GM08714 (cell line): ENCODE data around the gene TCP11L2.

Experiments used
- H3K4me3 ChIP-seq: fragments of 200-500 bp; sonication (Bioruptor generic); 2 replicates; pipeline ENCODE4 v1.5.1; 2014; ENCODE audit warnings: mild to moderate bottlenecking, low read length, inconsistent platforms
- ZNF274 ChIP-seq: IDR thresholded peaks from 2 replicates; pipeline ENCODE4 v1.6.1; 2012; ENCODE audit warnings: mild to moderate bottlenecking, low read depth, low read length

The TCP11L2 gene

DNA sequence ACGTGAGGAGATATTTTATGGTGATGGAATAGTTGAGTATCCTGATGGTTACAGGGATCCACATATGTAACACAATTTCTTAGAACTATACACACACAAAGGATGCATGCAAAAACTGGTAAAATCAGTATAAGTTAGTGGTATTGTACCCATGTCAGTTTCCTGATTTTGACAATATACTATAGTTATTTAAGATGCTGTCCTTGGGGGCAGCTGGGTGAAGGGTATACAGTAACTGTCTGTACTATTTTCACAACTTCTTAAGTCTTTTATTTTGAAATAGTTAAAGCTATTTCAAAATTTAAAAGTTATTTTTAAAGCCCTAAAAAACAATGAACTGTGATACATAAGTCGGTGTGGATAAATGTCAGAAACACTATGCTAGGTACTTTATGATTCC is 30.5 kb downstream of the TCP11L2 start:
- H3K4me3 ChIP-seq: no peak overlapping the region
- no peak for TF ChIP-seq ZNF274

DNA sequence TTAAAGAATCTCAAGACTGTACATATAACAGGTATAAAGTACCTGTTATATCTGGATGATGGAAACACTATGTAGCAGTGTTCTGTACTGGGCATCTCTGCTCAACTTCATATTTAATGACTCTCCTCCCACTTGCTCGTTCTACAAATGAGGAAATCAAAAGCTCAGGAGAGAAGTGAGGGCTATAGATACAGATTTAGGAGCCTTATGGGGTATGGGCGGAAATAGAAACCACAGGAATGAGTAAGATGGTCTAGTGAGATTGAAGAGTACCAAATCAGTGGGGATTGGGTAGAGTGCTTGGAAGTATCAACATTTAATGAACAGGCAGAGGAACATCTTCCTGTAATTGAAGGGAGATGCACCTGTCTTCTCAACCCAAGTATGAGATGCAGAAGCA is 31.2 kb downstream of the TCP11L2 start:
- no peak overlapping the region for H3K4me3 ChIP-seq
- no peak for TF ChIP-seq ZNF274

DNA sequence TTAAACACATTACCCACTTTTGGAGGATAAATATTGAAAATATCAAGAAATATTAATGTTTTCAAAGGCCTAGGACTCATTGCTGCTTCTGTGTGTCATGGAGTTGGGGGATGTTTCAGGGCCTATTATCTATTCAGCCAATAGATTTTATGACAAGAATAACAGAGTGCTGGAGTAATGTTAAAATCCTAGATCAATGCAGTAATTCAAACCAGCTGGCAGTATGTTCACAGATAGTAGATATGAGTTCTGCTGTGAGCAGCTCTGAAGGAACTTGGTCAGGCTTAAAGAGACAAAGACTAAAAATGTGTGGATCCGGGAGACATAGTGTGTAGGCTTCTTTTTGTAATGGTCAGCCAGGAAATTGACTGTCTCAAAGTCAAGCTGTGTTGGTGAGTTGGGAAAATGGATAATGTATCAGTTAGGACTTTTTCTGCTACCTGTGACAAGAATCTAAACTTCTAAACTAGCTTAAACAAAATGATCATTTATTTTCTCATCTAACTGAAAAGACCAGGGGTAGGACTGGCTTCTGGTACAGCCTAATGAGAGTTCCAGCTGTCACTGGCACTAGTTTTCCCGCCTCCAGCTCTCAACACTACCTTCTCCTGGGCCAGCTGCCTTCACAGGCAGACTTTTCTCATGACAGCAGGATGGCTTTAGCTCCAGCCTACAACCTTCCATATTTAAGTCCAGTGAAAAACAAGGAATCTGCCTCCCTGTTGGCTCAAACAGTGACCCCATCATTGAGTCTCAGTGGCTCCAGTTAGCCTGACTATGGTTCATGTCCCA is 38.7 kb downstream of the TCP11L2 start:
- TF ChIP-seq ZNF274: no peak
- H3K4me3 ChIP-seq: no peak overlapping the region

DNA sequence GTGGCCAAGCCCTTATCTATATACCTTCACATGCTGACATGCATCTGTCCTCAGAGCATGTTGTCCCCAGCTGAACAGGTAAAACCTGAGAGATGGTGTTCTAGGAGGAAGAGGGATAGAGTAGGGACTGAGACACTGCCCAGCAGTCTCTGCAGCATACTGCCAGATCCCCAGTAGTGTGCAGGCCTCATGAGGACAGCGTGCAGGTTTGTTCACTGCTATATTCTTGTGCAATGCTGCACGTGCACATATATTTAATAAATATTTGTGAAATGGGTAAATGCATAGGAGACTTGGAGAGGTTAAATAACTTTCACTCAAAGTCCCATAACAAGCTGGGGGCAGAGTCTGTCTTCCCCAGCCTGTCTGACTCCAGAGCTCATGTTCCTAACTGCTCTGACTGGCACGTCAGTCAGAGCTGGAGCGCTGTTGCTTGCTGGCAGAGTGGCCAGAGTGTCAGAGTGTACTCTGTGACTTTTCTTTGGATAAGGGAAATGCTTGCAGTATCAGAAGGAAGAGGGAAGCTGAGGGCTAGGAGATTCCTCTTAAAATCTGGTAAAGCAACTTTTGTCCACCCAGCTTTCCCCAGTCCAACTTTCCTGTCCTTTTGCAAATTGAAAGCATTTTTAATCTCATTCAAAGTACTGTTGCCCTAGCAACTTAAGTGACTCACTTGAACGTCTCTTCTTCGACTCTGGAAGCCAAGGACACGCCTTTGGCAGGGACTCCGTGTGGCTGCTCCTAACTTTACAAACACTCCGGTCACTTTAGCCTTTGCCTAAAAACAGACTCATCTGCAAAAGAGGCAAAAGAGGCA is 40.1 kb downstream of the TCP11L2 start:
- no peak for TF ChIP-seq ZNF274
- no peak overlapping the region for H3K4me3 ChIP-seq

DNA sequence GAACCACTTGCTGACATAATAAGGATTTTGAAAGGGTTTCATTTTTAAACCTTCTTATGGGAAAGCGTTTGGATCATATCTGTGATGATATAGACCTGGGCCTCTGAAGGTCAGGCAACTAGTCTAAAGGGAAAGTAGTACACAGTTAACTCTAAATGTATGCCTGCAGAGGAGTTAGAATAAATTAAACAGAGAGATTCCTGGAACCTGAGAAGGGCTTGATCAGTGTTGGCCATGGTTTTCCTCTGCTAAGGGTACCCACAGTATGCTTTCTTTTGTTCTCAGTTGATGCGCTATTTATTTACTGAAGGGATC is 40.6 kb downstream of the TCP11L2 start:
- H3K4me3 ChIP-seq: no peak overlapping the region
- TF ChIP-seq ZNF274: no peak

DNA sequence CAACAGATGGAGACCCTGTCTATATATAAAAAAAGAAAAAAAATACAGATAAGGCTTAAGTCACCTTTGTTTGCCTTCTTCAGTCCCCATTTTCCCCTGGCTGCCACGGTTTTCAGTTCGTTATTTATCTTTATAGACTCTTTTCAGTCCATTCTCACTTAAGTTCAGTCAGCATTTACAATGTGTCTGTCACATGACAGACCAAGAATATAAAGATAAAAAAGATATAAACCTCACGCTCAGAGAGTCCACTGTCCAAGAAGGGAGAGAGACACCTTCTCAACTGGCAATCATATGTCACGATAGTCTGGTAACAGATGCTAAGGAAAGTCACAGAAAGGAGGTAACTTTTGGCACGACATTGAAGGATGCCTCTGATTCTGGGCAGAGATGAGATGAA is 41.6 kb downstream of the TCP11L2 start:
- no peak for TF ChIP-seq ZNF274
- no peak overlapping the region for H3K4me3 ChIP-seq

DNA sequence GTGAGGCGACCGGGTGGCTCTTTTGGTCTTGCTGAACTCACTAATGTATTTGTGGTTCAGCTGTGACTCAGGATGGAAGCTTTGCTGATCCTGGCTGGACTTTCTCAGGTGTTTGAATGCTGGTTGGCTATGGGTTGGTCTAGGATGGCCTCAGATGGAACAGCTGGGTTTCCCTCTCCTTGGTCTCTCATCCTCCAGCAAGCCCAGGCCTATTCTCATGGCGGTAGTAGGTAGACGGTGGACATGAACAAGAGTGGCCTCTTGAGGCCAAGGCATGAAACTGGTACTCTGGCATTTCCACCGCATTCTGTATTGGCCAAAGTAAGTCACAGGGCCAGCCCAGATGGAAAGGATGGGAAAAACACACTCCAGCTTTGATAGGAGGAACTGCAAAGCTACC is 43.2 kb downstream of the TCP11L2 start:
- no peak overlapping the region for H3K4me3 ChIP-seq
- no peak for TF ChIP-seq ZNF274

DNA sequence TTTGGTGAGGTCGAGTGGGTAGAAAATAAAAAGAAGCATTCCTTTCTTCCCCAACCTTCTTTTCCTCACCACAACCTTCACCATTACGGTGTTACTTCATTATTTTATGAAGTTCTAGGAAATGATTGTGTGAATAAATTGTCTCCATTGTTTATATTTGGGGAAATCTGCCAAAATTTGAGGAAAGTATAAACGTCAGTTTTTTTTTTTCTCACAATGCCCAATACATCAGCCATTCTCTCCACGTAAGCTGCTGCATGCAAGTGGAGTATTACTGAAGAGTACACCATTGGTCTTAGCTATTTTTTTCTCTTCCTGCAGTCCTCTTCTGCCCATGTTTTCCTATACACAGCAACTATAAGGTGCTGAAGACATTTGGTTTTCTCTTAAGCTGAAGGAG is 45.9 kb downstream of the TCP11L2 start:
- TF ChIP-seq ZNF274: no peak
- no peak overlapping the region for H3K4me3 ChIP-seq

DNA sequence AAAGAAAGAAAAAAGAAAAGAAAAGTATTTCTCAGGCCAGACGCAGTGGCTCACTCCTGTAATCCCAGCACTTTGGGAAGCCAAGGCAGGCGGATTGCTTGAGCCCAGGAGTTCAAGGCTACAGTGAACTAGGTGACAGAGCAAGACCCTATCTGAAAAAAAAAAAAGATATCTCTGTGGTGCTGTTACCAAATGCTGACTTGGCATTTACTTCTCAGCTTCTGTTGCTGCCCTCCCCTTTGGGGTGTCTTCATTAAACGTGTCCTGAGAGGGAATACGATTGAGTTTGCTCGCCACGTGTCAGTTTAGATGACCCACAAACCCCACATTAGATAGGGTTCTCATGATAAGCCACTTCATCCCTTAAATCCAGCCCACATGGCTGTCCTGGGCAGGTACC is 50.6 kb downstream of the TCP11L2 start:
- no peak for TF ChIP-seq ZNF274
- no peak overlapping the region for H3K4me3 ChIP-seq

DNA sequence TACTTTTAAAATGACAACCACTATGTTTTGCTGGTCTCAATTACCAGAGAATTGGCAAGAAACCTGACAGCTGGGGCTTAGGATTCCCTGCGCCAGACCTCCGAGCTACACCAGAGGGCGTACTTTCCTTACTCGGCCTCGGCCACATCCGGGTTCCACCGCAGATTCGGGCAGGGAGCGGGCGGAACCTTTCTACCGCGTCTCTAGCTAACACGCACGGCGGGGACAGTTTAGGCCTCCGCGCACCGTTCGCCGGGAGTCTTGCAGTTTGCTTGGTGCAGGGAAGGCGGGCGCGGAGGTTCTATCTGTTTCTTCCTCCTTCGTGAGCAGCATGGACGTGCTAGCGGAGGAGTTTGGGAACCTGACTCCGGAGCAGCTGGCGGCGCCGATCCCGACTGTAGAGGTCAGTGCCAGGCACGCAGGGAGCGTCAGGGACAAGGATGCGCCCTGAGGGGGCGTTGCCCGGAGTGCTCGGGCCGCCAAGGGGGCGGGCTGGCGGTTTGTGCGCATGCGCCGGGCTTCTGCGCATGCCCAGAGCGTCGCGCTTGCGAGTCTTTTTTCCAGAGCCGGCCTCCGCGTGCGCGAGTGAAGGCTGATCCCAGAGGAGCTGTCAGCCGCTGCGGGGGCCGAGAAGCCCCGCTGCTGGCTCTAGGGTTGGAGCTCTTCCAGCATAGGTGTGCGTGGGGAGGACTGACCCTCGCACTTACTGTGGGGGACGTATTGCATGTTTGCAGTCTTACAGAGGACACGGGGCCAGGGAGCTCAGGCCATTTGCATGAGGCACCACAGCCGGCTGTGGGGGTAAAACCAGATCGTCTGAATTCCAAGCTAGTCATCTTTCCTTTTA is 55.2 kb downstream of the TCP11L2 start, which contains the start of gene POLR3B:
TSS of gene POLR3B (plus strand) at position 200 of the 847 bp plus-strand sequence. CDS start at position 332, 132 bp downstream.
- no peak for TF ChIP-seq ZNF274
- H3K4me3 ChIP-seq: peak within 1 kb of the TSS; percentile 94

DNA sequence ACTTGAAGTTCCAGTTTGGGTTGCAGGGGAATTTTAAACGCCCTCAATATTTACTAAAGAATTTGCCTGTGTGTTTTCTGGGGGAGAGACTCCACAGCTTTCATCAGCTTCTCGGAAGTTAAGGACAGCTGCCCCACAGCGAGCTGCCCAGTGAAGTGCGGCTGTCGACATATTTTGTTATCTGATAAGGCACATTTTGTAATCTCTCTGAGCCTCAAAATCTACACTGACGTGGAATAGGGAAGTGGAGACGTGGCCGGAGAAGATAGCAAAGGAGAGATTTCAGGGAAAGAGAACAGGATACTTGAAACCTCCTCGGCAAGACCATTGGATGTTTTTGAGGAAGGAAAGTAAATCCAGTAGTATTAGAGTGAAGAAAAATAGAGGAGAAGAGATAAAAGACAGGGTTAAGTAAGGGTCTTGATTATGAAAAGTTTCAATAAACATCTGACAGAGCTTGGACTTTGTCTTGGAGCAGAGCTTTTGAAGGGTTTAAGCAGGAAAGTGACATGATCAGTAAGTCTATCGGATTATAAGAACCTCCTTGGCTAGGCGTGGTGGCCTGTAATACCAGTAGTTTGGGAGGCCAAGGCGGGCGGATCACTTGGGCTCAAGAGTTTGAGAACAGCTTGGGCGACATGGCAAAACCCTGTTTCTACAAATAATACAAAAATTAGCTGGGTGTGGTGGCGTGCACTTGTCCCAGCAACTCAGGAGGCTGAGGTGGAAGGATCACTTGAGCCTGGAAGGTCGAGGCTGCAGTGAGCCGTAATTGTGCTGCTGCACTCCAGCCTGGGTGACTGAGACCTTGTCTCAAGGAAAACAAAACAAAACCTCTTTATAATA is 56.1 kb downstream of the TCP11L2 start:
- H3K4me3 ChIP-seq: peak overlapping the region; percentile 94
- no peak for TF ChIP-seq ZNF274

DNA sequence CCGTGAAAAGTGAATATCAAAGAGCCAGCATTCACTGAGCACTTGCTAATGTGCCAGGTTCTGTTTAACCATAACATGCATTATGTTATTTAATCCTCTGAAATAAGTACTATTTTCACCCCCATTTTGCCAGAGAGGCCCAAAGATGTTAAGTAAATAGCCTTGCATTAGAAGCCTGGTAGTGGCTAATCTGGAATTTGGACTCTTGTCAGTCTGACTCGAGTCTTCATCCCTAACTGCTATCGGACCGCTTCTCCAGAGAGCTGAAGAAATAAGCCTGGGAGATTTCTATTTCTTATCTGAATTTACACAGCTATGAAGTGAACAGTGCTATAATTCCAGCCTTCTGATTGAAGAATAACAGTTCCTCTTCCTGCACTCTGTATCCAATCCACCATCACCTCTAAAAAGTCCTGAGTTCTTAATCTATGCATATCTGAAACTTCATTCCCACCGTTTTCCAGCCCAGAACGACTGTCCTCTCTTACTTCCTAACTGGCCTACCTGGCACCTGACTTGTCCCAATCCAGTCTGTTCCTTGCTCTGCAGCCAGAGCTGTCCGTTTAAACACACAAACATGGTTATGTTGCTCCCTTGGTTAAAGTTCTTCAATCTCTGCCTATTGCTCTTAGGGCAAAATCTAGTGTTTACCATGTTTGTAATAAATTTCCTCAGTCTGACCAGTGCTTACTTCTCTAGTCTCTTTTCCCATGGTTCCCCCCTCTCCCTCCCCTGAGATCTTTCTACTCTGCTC is 57.3 kb downstream of the TCP11L2 start:
- H3K4me3 ChIP-seq: no peak overlapping the region
- TF ChIP-seq ZNF274: no peak
